ENCODE data around the gene EXOC6B. TPM values are rescaled to one million over a fixed set of nuclear protein-coding genes. Genes with fewer than 3 reads are reported as not detected.

Gene EXOC6B
- total and polyA plus RNA-seq, 9 of the 15 experiments (the other 6 are each of a cell fraction or from before 2014, with no cell fraction given): 0.28 to 4.2 (median 2.0) TPM

DNA sequence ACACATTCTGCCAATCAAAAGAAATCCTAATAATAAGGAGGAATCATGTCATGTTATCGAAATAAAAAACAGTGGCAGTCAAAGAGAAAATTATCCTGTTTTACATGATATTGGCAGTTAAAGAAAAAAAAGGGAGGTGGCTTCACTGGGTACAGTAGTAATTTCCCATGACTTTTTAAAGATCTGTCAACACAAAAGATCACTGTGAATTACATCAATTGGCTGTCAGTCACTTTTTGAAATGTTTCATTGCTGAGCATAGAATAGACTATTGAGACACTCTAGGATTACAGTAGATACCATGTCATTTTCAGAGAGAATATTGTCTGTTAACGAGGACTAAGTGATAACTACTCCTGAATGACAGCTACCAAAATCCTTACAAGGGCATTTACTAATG lies 342.5 kb downstream of the EXOC6B start (continued):
- TF ChIP-seq, protein P1, sequence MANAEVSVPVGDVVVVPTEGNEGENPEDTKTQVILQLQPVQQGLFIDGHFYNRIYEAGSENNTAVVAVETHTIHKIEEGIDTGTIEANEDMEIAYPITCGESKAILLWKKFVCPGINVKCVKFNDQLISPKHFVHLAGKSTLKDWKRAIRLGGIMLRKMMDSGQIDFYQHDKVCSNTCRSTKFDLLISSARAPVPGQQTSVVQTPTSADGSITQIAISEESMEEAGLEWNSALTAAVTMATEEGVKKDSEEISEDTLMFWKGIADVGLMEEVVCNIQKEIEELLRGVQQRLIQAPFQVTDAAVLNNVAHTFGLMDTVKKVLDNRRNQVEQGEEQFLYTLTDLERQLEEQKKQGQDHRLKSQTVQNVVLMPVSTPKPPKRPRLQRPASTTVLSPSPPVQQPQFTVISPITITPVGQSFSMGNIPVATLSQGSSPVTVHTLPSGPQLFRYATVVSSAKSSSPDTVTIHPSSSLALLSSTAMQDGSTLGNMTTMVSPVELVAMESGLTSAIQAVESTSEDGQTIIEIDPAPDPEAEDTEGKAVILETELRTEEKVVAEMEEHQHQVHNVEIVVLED (CRISPR knock-in tag; IDR thresholded peaks at IDR 0.05): no peak
- TF ChIP-seq ZNF354B (CRISPR knock-in tag; IDR thresholded peaks at IDR 0.05): no peak

DNA sequence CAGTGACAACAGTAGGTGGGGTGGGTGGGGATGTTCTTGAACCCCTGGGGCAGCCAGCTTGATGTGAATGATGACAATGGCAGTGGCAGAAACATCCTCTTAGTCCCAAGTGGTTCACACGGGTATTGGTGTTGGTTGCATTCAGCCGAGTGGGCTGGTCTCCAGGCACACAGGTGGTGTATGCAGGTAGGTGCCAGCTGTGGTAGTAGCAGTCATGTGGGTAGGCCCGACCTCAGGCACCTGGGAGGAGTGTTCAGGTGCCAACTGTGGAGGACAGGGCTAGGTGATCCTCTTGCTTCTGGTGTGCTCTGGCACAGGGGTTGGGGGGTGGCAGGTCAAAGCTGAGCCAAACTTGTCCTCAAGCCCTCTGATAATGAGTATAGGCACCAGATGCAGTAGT lies 350.6 kb downstream of the EXOC6B start:
- 15% methylated on average over 3 of the region's 3 CpGs for WGBS (ENCODE audit: insufficient coverage, low coverage, missing lambda C conversion rate)
- Histone ChIP-seq H3K4me1 (replicated peaks in 1 of 2; ENCODE audit: control insufficient read depth in 2 of 2, insufficient read depth in 2 of 2, low read length in 2 of 2) (no peaks in the 10 kb centered on the region), H3K4me3 (no peak overlapping the region), H3K79me2 (ENCODE audit: control insufficient read depth, insufficient read depth, low read length) (no peaks in the 10 kb centered on the region), H3K36me3 (ENCODE audit: control insufficient read depth, insufficient read depth, low read length) (no peaks in the 10 kb centered on the region), H2AFZ (ENCODE audit: low read depth, low read length) (no peak overlapping the region), H3K9ac (ENCODE audit: insufficient read depth in 1 of 2, low read depth in 2 of 2, low read length in 2 of 2) (no peak overlapping the region), H3K9me3 (replicated peaks; ENCODE audit: control insufficient read depth, insufficient read depth, low read depth, low read length) (no peaks in the 10 kb centered on the region; the same call in 1 of the 2 replicates), H3K27me3 (ENCODE audit: control insufficient read depth in 2 of 2, insufficient read depth in 2 of 2, low read length in 2 of 2) (no peaks in the 10 kb centered on the region), H3K4me2 (ENCODE audit: insufficient read depth, low read length) (no peak overlapping the region), H4K20me1 (replicated peaks; ENCODE audit: control insufficient read depth, insufficient read depth, low read length) (no peaks in the 10 kb centered on the region), H3K27ac (ENCODE audit: extremely low read depth, low read depth, low read length) (no peak overlapping the region), H3K9me1 (ENCODE audit: control insufficient read depth, insufficient read depth, low read length) (no peaks in the 10 kb centered on the region)
- BruUV-seq (replicated peaks): no TSS peak
- no peak for DNase-seq (ENCODE audit: extremely low read depth in 1 of 4, low spot score in 3 of 4)
- ChIA-PET POLR2A (no interaction called here), CTCF (ENCODE audit: low intra/inter-chr PET ratio) (no interaction called here)
- ATAC-seq: no peak
- TF ChIP-seq IRF1 (CRISPR knock-in tag; IDR thresholded peaks at IDR 0.05; ENCODE audit: borderline replicate concordance): no peak
- TF ChIP-seq SMAD3 (CRISPR knock-in tag; conservative IDR thresholded peaks at IDR 0.05): no peak
- no peak for TF ChIP-seq LEF1 (IDR thresholded peaks at IDR 0.05)
- no peak for TF ChIP-seq L3MBTL2 (IDR thresholded peaks at IDR 0.05)
- TF ChIP-seq KLF6 (CRISPR knock-in tag; IDR thresholded peaks at IDR 0.05; ENCODE audit: borderline replicate concordance): no peak
- TF ChIP-seq DIDO1 (tag; IDR thresholded peaks at IDR 0.05; ENCODE audit: low read depth): no peak
- TF ChIP-seq ILF3 (IDR thresholded peaks at IDR 0.05; ENCODE audit: borderline replicate concordance): no peak
- TF ChIP-seq ZNF507 (tag; conservative IDR thresholded peaks at IDR 0.05): no peak
- TF ChIP-seq, protein P2, sequence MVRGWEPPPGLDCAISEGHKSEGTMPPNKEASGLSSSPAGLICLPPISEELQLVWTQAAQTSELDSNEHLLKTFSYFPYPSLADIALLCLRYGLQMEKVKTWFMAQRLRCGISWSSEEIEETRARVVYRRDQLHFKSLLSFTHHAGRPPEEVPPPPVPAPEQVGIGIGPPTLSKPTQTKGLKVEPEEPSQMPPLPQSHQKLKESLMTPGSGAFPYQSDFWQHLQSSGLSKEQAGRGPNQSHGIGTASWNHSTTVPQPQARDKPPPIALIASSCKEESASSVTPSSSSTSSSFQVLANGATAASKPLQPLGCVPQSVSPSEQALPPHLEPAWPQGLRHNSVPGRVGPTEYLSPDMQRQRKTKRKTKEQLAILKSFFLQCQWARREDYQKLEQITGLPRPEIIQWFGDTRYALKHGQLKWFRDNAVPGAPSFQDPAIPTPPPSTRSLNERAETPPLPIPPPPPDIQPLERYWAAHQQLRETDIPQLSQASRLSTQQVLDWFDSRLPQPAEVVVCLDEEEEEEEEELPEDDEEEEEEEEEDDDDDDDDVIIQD (CRISPR knock-in tag; IDR thresholded peaks at IDR 0.05): no peak
- no peak for TF ChIP-seq FOS (IDR thresholded peaks at IDR 0.05; ENCODE audit: extremely low read depth, insufficient read length)
- intact Hi-C loops (cut with micrococcal nuclease): no loop called here
- FAIRE-seq: no peak
- in situ Hi-C loops (cut with MboI): no loop called here

Measured in K562 (cell line).